GM12878 (cell line): ENCODE measurements around the gene TPT1. TPM values are rescaled to one million over a fixed set of nuclear protein-coding genes. Genes with fewer than 3 reads are reported as not detected.
"Not testable (repeated sequence)": the region's sequence is repeated elsewhere in the genome, so short reads cannot be mapped to it uniquely, and the experiment has no call there.

Experiments used
- ATAC-seq: fragments of 200-7000 bp; cut with Tn5 transposase; 3 replicates; pipeline ENCODE4 v1.9.1; 2020; ENCODE audit warnings: mild to moderate bottlenecking, moderate library complexity
- BruUV-seq: library from RNA; stranded (reverse); fragments of 400-500 nt; replicated peaks from 2 replicates; lab custom pipeline; 2021; lab: Mats Ljungman, UMichigan
- CTCF ChIA-PET: fragments of 300-600 bp; sonication (Branson Sonifier 250); formaldehyde crosslinking; extraction: SDS; loops from one replicate; lab custom pipeline; 2021; ENCODE audit warnings: inconsistent platforms; lab: Yijun Ruan, JAX
- POLR2A ChIA-PET: fragments of 350-600 bp; formaldehyde crosslinking; extraction: SDS; loops from one replicate; lab custom pipeline; 2021; ENCODE audit warnings: inconsistent platforms; lab: Charles Lee
- RAD21 ChIA-PET: fragments of 300-600 bp; sonication (Branson Sonifier 250); formaldehyde crosslinking; loops from one replicate; lab custom pipeline; 2023; ENCODE audit warnings: antibody characterized with exemption; ENCODE audit not compliant: unreplicated experiment; lab: Charles Lee
- SMC1A ChIA-PET: fragments of 300-600 bp; sonication (Branson Sonifier 250); formaldehyde crosslinking; loops from one replicate; lab custom pipeline; 2023; ENCODE audit not compliant: unreplicated experiment, uncharacterized antibody; lab: Charles Lee
- DNase-seq: peaks from one replicate; pipeline ENCODE4 v3.0.0-alpha.2; 2011; ENCODE audit warnings: low read depth, low spot score
- FAIRE-seq: peaks from 3 replicates; lab custom pipeline; 2011; peaks lifted over from hg19 to GRCh38; lab: Jason Lieb, UNC
- H2AFZ ChIP-seq: 2 replicates; pipeline ENCODE4 v1.6.0; 2011; ENCODE audit warnings: low read depth, low read length, control low read depth; ENCODE audit not compliant: control insufficient read depth
- H3K27ac ChIP-seq: 2 replicates; pipeline ENCODE4 v1.5.1; 2011; ENCODE audit warnings: control low read depth; ENCODE audit not compliant: control insufficient read depth, insufficient read depth
- H3K27me3 ChIP-seq, 2 experiments: replicated peaks in 1 of 2; 2 replicates each; pipeline versions ENCODE4 v1.6.0 to v1.6.1; 2011; ENCODE audit warnings: low read length in 1 of 2; ENCODE audit not compliant: control insufficient read depth in 2 of 2, insufficient read depth in 2 of 2
- H3K36me3 ChIP-seq, 2 experiments: 2 replicates each; pipeline ENCODE4 v1.5.1; 2011; ENCODE audit warnings: low read length in 1 of 2; ENCODE audit not compliant: control insufficient read depth in 2 of 2, insufficient read depth in 2 of 2
- H3K4me1 ChIP-seq: 2 replicates; pipeline ENCODE4 v1.6.1; 2011; ENCODE audit warnings: mild to moderate bottlenecking, low read length, moderate library complexity, mixed read lengths; ENCODE audit not compliant: control insufficient read depth, insufficient read depth
- H3K4me2 ChIP-seq: 2 replicates; pipeline ENCODE4 v1.6.0; 2011; ENCODE audit warnings: control low read depth; ENCODE audit not compliant: control insufficient read depth, insufficient read depth
- H3K4me3 ChIP-seq: fragments of 200-600 bp; sonication (generic); 2 replicates; pipeline ENCODE4 v1.5.1; 2016
- H3K79me2 ChIP-seq: 2 replicates; pipeline ENCODE4 v1.6.0; 2011; ENCODE audit warnings: low read length; ENCODE audit not compliant: control insufficient read depth, insufficient read depth
- H3K9ac ChIP-seq: 2 replicates; pipeline ENCODE4 v1.8.0; 2011; ENCODE audit warnings: low read length, control low read depth, mixed read lengths; ENCODE audit not compliant: control insufficient read depth, insufficient read depth
- H3K9me3 ChIP-seq: replicated peaks from 3 replicates; pipeline ENCODE4 v1.5.1; 2011; ENCODE audit warnings: mild to moderate bottlenecking, low read length; ENCODE audit not compliant: control insufficient read depth, insufficient read depth
- H4K20me1 ChIP-seq: 2 replicates; pipeline ENCODE4 v1.6.0; 2011; ENCODE audit not compliant: control insufficient read depth, insufficient read depth
- ELK1 ChIP-seq: IDR thresholded peaks from 2 replicates; pipeline ENCODE4 v1.6.1; 2012; ENCODE audit warnings: low read depth, low read length, improper control_type of control experiment
- NR2C1 ChIP-seq: fragments of 450-650 bp; IDR thresholded peaks from 2 replicates; pipeline ENCODE4 v1.6.1; 2017; ENCODE audit warnings: antibody characterized with exemption, mild to moderate bottlenecking, moderate library complexity
- POLR2AphosphoS2 ChIP-seq: IDR thresholded peaks from 2 replicates; pipeline ENCODE4 v1.6.1; 2011; ENCODE audit warnings: low read depth, mild to moderate bottlenecking, low read length, improper control_type of control experiment, moderate library complexity
- WGBS: methylation state at CpG from one replicate; pipeline ENCODE4 v1.1.6; 2016; ENCODE audit warnings: low lambda C conversion rate; ENCODE audit not compliant: insufficient replicate concordance, insufficient coverage; ENCODE audit errors: missing lambda C conversion rate; 5-methylcytosine and 5-hydroxymethylcytosine counted together
- in situ Hi-C: fragments of 300-500 bp; cut with MboI; formaldehyde crosslinking; loops from 9 replicates; pipeline ENCODE4 v1.14.3; 2018; ENCODE audit warnings: mixed read lengths
- intact Hi-C: fragments of 100-400 bp; cut with micrococcal nuclease; formaldehyde crosslinking; loops from one replicate; pipeline ENCODE4 v1.14.2; 2022; ENCODE audit not compliant: unreplicated experiment
- polyA plus RNA-seq, 11 experiments: library from polyadenylated mRNA; depleted of rRNA in 4 of 11; unstranded in 6 of 11; stranded (reverse) in 5 of 11; fragments of >200 nt; fragmentation: Nextera tagmentation in 4 of 11; fragmentation: Illumina TruSeq in 1 of 11; extraction: Ambion mirVana in 4 of 11; extraction: Trizol in 1 of 11; gene quantifications; 1 replicate in 1 of 11; 2 replicates in 10 of 11; pipeline versions ENCODE4 v1.2.1 to v1.2.3, GENCODE V29; 2011 to 2016; ENCODE audit warnings: inconsistent platforms in 2 of 11, missing spikeins in 2 of 11, low read depth in 1 of 11
- total RNA-seq, 4 experiments: library from RNA; depleted of rRNA in 3 of 4; stranded (reverse); fragments of >200 nt in 3 of 4; fragmentation: Illumina TruSeq in 1 of 4; extraction: Trizol in 1 of 4; gene quantifications; 2 replicates each; pipeline versions ENCODE4 v1.2.1 to v1.2.3, GENCODE V29; 2013 to 2021

Gene TPT1
- total and polyA plus RNA-seq, 10 of the 15 experiments (the other 5 are each of a cell fraction or from before 2014, with no cell fraction given): 1,038 to 5,925 (median 2,336) TPM

- no peak overlapping the region for H3K4me2 ChIP-seq
- no CpG with 5 or more reads among the region's 12 CpGs for WGBS
- no peaks in the 10 kb centered on the region for H3K36me3 ChIP-seq
- POLR2A ChIA-PET: no interaction called here
- no peaks in the 10 kb centered on the region for H4K20me1 ChIP-seq
- H3K27me3 ChIP-seq: no peaks in the 10 kb centered on the region
- SMC1A ChIA-PET: no interaction called here
- FAIRE-seq (no peak), DNase-seq (no peak), ATAC-seq (no peak)
- no peak overlapping the region for H3K9ac ChIP-seq
- H3K4me1 ChIP-seq: no peaks in the 10 kb centered on the region
- H3K9me3 ChIP-seq: no peaks in the 10 kb centered on the region
- RAD21 ChIA-PET: no interaction called here
- H3K27ac ChIP-seq: no peak overlapping the region
- no peak overlapping the region for H2AFZ ChIP-seq
- CTCF ChIA-PET: no interaction called here
- intact Hi-C loops: no loop called here
- TF ChIP-seq ELK1: no peak
- no peak for TF ChIP-seq POLR2AphosphoS2
- TF ChIP-seq NR2C1: no peak
- no peaks in the 10 kb centered on the region for H3K79me2 ChIP-seq
- H3K4me3 ChIP-seq: no peak overlapping the region
- no TSS peak for BruUV-seq
- in situ Hi-C loops: no loop called here
Observed at GRCh38 chr13:45381196-45381595, 40.2 kb upstream of the TPT1 start.

GRCh38 chr13:45380708-45381107, 39.7 kb upstream of the TPT1 start:
- intact Hi-C loops, H3K36me3 ChIP-seq, H3K79me2 ChIP-seq, SMC1A ChIA-PET, ATAC-seq, FAIRE-seq, H3K4me3 ChIP-seq, H3K27me3 ChIP-seq, BruUV-seq, in situ Hi-C loops, POLR2A ChIA-PET, H3K9me3 ChIP-seq, H3K4me2 ChIP-seq, H2AFZ ChIP-seq, H3K9ac ChIP-seq, H4K20me1 ChIP-seq, H3K4me1 ChIP-seq, DNase-seq, CTCF ChIA-PET, RAD21 ChIA-PET, H3K27ac ChIP-seq: not testable (repeated sequence)
- 99% methylated on average over 6 of the region's 8 CpGs for WGBS

GRCh38 chr13:45379516-45379915, 38.5 kb upstream of the TPT1 start:
- RAD21 ChIA-PET, H3K9me3 ChIP-seq, in situ Hi-C loops, BruUV-seq, intact Hi-C loops, H3K27me3 ChIP-seq, H2AFZ ChIP-seq, H3K79me2 ChIP-seq, ATAC-seq, H3K4me1 ChIP-seq, SMC1A ChIA-PET, H3K4me3 ChIP-seq, POLR2A ChIA-PET, CTCF ChIA-PET, H3K27ac ChIP-seq, FAIRE-seq, H3K4me2 ChIP-seq, H4K20me1 ChIP-seq, DNase-seq, H3K9ac ChIP-seq, H3K36me3 ChIP-seq: not testable (repeated sequence)
- 97% methylated on average over 9 of the region's 10 CpGs for WGBS
